Inferior parietal cortex (tissue), 1 donor: ENCODE data around the gene KIF7.
"Not testable (repeated sequence)": the region's sequence is repeated elsewhere in the genome, so short reads cannot be mapped to it uniquely, and the experiment has no call there.

Source experiments
- DNase-seq: peaks from one replicate; pipeline ENCODE4 v3.0.0-alpha.2; 2016; ENCODE audit errors: extremely low spot score

KIF7 gene, protein sequence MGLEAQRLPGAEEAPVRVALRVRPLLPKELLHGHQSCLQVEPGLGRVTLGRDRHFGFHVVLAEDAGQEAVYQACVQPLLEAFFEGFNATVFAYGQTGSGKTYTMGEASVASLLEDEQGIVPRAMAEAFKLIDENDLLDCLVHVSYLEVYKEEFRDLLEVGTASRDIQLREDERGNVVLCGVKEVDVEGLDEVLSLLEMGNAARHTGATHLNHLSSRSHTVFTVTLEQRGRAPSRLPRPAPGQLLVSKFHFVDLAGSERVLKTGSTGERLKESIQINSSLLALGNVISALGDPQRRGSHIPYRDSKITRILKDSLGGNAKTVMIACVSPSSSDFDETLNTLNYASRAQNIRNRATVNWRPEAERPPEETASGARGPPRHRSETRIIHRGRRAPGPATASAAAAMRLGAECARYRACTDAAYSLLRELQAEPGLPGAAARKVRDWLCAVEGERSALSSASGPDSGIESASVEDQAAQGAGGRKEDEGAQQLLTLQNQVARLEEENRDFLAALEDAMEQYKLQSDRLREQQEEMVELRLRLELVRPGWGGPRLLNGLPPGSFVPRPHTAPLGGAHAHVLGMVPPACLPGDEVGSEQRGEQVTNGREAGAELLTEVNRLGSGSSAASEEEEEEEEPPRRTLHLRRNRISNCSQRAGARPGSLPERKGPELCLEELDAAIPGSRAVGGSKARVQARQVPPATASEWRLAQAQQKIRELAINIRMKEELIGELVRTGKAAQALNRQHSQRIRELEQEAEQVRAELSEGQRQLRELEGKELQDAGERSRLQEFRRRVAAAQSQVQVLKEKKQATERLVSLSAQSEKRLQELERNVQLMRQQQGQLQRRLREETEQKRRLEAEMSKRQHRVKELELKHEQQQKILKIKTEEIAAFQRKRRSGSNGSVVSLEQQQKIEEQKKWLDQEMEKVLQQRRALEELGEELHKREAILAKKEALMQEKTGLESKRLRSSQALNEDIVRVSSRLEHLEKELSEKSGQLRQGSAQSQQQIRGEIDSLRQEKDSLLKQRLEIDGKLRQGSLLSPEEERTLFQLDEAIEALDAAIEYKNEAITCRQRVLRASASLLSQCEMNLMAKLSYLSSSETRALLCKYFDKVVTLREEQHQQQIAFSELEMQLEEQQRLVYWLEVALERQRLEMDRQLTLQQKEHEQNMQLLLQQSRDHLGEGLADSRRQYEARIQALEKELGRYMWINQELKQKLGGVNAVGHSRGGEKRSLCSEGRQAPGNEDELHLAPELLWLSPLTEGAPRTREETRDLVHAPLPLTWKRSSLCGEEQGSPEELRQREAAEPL (N-terminal part only)

GRCh38 chr15:89654847-89655805 lies at the start of gene KIF7:
Gene KIF7 (minus strand): TSS chr15:89655467. CDS start chr15:89652930, 2,537 bp downstream.
- no peak for DNase-seq

- DNase-seq = no peak
These were observed 49.1 kb upstream of the KIF7 start for GRCh38 chr15:89704411-89704810.

DNA sequence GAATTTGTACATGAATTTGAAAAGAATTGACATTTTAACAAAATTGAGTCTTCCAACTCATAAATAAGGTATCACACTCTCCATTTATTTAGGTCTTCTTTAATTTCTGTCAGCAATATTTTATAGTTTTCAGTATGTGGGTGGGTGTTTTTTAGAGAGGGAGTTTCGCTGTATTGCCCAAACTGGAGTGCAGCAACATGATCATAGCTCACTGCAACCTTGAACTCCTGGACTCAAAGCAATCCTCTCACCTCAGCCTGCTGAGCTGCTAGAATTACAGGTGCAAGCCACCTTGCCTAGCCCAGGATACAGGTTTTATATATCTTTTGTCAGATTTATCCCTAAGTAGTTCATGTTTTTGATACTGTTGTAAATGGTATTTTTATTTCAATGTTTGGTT lies 39.9 kb upstream of the KIF7 start:
- DNase-seq = no peak

- DNase-seq = no peak
These were observed 38.4 kb upstream of the KIF7 start for GRCh38 chr15:89693696-89694095.

DNA sequence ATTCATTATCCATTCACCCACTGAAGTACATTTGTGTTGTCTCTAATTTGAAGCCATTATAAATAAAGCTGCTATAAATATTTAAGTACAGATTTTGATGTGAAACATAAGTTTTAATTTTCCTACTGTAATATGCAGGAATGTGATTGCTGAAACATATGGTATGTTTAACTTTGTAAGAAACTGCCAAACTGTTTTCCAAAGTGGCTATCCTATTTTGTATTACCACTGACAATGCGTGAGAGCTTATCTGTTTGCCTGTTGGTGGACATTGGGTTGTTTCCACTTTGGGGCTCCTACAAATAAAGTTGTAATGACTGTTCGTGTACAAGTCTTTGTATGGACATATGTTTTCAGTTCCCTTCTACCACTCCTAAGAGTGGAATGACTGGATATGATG lies 37.8 kb upstream of the KIF7 start:
- DNase-seq = no peak

- peak; percentile 61 for DNase-seq
These were observed 35.3 kb upstream of the KIF7 start, which contains the start of the genes PEX11A and WDR93 for GRCh38 chr15:89690276-89691218. Gene PEX11A (minus strand): TSS chr15:89690754. CDS start chr15:89690632, 122 bp downstream. Gene WDR93 (plus strand): TSS chr15:89690811. CDS start chr15:89701747, 10,936 bp downstream.

DNA sequence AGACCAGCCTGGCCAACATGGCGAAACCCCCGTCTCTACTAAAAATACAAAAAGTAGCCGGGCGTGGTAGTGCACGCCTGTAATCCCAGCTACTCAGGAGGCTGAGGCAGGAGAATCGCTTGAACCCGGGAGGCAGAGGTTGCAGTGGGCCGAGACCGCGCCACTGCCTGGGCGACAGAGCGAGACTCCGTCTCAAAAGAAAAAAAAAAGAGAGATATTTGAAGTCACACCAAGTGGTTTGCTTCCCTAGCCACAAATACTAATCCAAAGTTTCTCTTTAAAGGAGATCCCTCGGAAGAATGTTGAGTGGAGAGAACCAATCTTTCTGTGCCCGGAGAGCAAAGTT lies 34.6 kb upstream of the KIF7 start:
- not testable (repeated sequence) for DNase-seq

- no peak for DNase-seq
These were observed 31.3 kb upstream of the KIF7 start for GRCh38 chr15:89686522-89686921.

GRCh38 chr15:89685995-89686394 lies 30.7 kb upstream of the KIF7 start:
- DNase-seq = no peak

DNA sequence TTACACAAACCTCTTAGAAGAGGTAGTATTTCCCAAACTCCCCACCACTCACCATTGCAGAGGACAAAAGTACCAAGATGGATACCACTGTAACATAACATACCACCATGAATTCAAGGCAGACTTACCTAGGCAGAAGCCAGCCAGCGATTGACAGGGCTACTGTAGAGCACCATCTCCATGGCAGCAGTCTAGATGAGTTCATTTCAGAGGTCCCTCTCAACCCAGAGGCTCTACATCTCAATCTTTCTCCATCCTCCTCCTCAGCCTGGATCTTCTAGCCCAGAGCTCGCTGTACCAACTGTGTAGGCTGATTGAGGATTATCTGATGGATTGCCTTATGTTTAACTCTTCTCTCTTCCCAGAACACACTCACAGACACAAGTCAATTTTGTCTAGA lies 25.9 kb upstream of the KIF7 start:
- DNase-seq = no peak

DNA sequence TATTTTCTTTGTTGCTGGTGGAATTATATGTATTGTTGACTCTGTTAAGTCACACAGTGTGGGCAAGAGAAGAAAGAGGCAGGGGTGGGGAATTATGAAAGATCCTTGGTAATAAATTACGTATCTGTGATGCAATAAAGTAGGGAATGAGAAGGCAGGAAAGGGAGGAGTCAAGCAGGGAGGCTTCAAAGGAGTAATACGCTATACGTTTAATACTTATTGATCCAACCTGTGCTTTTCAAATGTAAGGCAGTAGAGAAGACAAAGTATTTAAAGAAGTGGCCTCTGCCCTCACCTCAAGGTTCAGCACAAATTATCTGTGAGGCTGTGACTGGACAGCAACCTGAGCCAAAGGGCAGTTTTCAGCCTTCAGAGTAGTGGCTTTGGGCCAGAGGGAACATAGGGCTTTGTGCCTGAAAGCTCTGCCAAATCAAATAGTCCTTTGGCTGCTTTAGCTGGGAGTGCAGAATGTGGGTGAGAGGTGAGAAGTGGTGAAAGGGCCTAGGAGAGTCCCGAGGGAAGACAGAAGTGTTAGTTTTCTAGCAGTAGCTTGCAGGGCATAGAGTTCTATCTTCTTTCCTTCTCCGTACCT lies 25.1 kb upstream of the KIF7 start:
- no peak for DNase-seq

DNA sequence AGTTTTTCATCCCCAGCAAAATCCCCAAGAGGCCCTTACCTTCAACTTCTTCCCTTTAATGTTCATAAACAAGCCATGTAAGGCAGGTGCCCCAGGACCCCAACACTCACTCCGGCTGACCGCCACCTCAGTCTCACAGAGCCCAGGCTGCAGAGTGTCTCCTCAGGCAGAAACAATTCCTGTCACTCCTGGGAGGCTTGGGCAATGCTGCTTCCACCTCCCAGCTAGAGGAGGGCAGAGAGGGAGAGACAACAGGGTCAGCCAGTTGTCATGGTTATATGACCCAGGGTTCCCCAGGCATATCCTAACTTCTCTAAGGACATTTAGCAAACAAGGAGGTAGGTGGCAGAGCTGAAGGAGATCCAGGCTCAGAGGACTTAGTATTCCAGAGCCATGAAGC lies 23.9 kb upstream of the KIF7 start, which contains the start of gene PLIN1:
TSS of gene PLIN1 (minus strand) at position 156 of the 400 bp plus-strand sequence. CDS start 1,878 bp downstream, outside the sequence.
- DNase-seq = no peak

GRCh38 chr15:89677381-89677780 lies 22.1 kb upstream of the KIF7 start:
- DNase-seq = no peak

DNA sequence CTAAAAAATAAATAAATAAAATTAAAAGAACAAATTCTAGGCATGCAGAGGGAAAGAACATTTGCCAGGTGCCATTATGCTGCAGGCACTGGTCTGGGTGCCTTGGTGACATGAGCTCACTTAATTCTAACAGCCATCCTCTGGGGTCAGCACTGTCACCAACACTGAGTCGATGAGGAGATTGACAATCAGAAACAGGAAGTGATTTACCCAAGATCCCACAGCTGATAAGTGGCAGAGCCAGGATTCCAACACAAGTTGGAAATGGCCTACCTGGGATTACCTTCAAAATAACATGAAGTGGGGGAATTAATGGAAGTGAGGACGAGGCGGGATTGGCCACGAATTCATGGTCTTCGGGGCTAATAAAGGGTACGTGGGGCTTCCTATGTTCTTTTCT lies 20.3 kb upstream of the KIF7 start:
- no peak for DNase-seq

- no peak for DNase-seq
These were observed 19.3 kb upstream of the KIF7 start for GRCh38 chr15:89674526-89674925.

DNA sequence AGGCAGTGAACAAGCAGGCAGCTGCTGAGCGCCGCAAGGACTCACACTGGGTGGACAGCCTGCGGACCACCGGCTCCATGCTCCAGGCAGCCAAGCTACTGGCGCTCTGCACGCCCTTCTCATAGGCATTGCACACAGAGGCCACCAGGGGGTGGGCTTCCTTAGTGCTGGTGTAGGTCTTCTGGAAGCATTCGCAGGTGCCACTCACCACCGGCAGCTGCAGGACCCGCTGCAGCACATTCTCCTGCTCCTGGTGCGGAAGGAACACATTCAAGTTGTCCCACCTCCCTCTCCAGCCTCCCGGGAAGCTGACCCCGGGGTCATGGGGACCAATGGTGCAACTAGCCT lies 17.9 kb upstream of the KIF7 start:
- no peak for DNase-seq

GRCh38 chr15:89672221-89673164 lies 17.2 kb upstream of the KIF7 start:
- DNase-seq = no peak

DNA sequence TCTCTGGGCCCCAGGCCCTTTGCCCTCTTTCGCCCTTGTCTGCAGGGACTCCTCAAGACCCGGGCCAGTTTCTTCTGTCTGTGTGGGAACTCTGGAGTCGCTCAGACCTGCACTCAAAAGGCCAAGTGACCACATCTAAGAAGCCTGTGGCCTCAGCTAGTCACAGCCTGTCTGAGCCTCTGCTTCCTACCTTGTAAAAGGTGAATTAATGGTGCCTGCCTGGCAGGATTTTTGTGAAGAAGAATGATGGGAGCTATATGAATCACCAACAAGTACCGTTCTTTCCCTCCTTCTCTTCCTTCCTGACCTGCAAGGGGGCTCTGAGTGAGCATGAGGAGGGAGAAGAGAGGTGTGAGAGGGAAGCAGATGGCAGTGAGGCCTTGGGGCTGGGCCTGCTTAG lies 16.4 kb upstream of the KIF7 start:
- DNase-seq = no peak
